ENCODE measurements around the gene MYO3B.

DNA sequence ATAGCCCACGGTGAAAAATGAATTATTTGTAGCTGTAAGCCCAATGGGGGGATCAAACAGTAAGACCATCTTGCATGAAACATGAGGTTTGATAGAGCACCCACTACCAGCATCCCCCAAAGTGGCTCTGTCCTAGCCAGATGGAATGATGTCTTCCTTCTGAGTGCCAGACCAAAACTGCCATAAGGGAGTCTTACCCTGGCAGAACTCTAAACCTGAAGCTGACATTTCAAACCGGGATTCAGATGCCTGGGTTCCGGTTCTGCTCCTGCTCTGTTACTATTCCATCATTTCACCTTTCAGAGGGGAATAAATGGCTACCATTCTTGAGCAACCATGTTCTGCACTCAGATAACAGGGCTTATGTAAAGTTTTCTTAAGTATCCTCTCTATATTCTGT lies 67.4 kb downstream of the MYO3B start:
- TF ChIP-seq, protein P1, sequence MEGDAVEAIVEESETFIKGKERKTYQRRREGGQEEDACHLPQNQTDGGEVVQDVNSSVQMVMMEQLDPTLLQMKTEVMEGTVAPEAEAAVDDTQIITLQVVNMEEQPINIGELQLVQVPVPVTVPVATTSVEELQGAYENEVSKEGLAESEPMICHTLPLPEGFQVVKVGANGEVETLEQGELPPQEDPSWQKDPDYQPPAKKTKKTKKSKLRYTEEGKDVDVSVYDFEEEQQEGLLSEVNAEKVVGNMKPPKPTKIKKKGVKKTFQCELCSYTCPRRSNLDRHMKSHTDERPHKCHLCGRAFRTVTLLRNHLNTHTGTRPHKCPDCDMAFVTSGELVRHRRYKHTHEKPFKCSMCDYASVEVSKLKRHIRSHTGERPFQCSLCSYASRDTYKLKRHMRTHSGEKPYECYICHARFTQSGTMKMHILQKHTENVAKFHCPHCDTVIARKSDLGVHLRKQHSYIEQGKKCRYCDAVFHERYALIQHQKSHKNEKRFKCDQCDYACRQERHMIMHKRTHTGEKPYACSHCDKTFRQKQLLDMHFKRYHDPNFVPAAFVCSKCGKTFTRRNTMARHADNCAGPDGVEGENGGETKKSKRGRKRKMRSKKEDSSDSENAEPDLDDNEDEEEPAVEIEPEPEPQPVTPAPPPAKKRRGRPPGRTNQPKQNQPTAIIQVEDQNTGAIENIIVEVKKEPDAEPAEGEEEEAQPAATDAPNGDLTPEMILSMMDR (IDR thresholded peaks at IDR 0.05; ENCODE audit: low read depth, low read length, poor library complexity, severe bottlenecking) = no peak
- no peak for TF ChIP-seq EZH2phosphoT487 (IDR thresholded peaks at IDR 0.05; ENCODE audit: borderline replicate concordance, low read length)

All from DOHH2 (cell line).